B cell (primary cell): ENCODE results near the gene TBX2. TPM values are rescaled to one million over a fixed set of nuclear protein-coding genes. Genes with fewer than 3 reads are reported as not detected.

ENCODE experiments used
- ATAC-seq: fragments of 200-7000 bp; cut with Tn5 transposase; one replicate; pipeline ENCODE4 v1.10.0; 2021; ENCODE audit warnings: low read depth, mild to moderate bottlenecking, moderate number of reproducible peaks, moderate library complexity
- CTCF ChIA-PET: fragments of 350-600 bp; sonication (Branson Sonifier 250); formaldehyde crosslinking; loops from one replicate; lab custom pipeline; 2021; ENCODE audit warnings: antibody characterized with exemption, inconsistent platforms; lab: Charles Lee
- POLR2A ChIA-PET: fragments of 350-600 bp; sonication (Branson Sonifier 250); formaldehyde crosslinking; loops from one replicate; lab custom pipeline; 2021; ENCODE audit warnings: antibody characterized with exemption; lab: Charles Lee
- DNase-seq: peaks from one replicate; pipeline ENCODE4 v3.0.0; 2013
- H2AFZ ChIP-seq: 2 replicates; pipeline ENCODE4 v1.6.1; 2012; ENCODE audit warnings: mild to moderate bottlenecking, low read depth, low read length; ENCODE audit not compliant: insufficient read depth, poor library complexity, severe bottlenecking
- H3K27ac ChIP-seq, 2 donors: 1 replicate in 1 of 2; 2 replicates in 1 of 2; pipeline ENCODE4 v1.5.1; 2012 to 2013; ENCODE audit warnings: low read length in 2 of 2, mild to moderate bottlenecking in 2 of 2, moderate library complexity in 1 of 2
- H3K27me3 ChIP-seq, 4 experiments: fragments of 200-600 bp in 1 of 4; sonication (generic) in 1 of 4; replicated peaks in 1 of 4; 1 replicate in 2 of 4; 2 replicates in 2 of 4; pipeline versions ENCODE4 v1.6.1 to v1.7.0; 2013 to 2016; ENCODE audit warnings: low read length in 3 of 4, mild to moderate bottlenecking in 2 of 4, mixed read lengths in 1 of 4, moderate library complexity in 1 of 4; ENCODE audit not compliant: insufficient read depth in 4 of 4, control insufficient read depth in 3 of 4; ENCODE audit errors: control extremely low read depth in 1 of 4
- H3K36me3 ChIP-seq, 2 experiments: replicated peaks in 1 of 2; 1 replicate in 1 of 2; 2 replicates in 1 of 2; pipeline versions ENCODE4 v1.6.1 to v1.7.1; 2013; ENCODE audit warnings: low read length in 1 of 2; ENCODE audit not compliant: insufficient read depth in 2 of 2, control insufficient read depth in 1 of 2; ENCODE audit errors: control extremely low read depth in 1 of 2, extremely low read depth in 1 of 2
- H3K4me1 ChIP-seq, 2 donors: fragments of 200-600 bp in 1 of 2; sonication (generic) in 1 of 2; 1 replicate in 1 of 2; 2 replicates in 1 of 2; pipeline versions ENCODE4 v1.5.1 to v1.6.1; 2013 to 2017; ENCODE audit warnings: low read length in 2 of 2; ENCODE audit not compliant: control insufficient read depth in 2 of 2, insufficient read depth in 2 of 2
- H3K4me2 ChIP-seq: replicated peaks from 2 replicates; pipeline ENCODE3; 2012; ENCODE audit warnings: mild to moderate bottlenecking, low read depth, low read length; ENCODE audit not compliant: poor library complexity, severe bottlenecking
- H3K4me3 ChIP-seq, 5 experiments: fragments of 200-600 bp in 1 of 5; sonication (generic) in 1 of 5; 1 replicate in 3 of 5; 2 replicates in 2 of 5; pipeline versions ENCODE4 v1.5.1 to v1.7.0; 2011 to 2016; ENCODE audit warnings: low read length in 4 of 5, mild to moderate bottlenecking in 4 of 5, low read depth in 2 of 5, control low read depth in 1 of 5, moderate library complexity in 1 of 5; ENCODE audit not compliant: insufficient read depth in 1 of 5; ENCODE audit errors: control extremely low read depth in 1 of 5, extremely low read depth in 1 of 5
- H3K79me2 ChIP-seq: fragments of 200-600 bp; sonication (generic); one replicate; pipeline ENCODE4 v1.6.0; 2016; ENCODE audit warnings: low read length; ENCODE audit not compliant: control insufficient read depth, insufficient read depth
- H3K9ac ChIP-seq: fragments of 200-600 bp; sonication (generic); 2 replicates; pipeline ENCODE4 v1.6.1; 2017; ENCODE audit warnings: mild to moderate bottlenecking, low read length, moderate library complexity
- H3K9me3 ChIP-seq, 3 donors: one replicate each; pipeline versions ENCODE4 v1.6.1 to v1.7.1; 2013; ENCODE audit warnings: low read length in 2 of 3; ENCODE audit not compliant: control insufficient read depth in 2 of 3, insufficient read depth in 1 of 3; ENCODE audit errors: control extremely low read depth in 1 of 3
- H4K20me1 ChIP-seq: 2 replicates; pipeline ENCODE4 v1.6.0; 2012; ENCODE audit warnings: mild to moderate bottlenecking, low read length; ENCODE audit not compliant: insufficient read depth, control insufficient read depth, poor library complexity, severe bottlenecking
- H3K27ac Mint-ChIP-seq: one replicate; pipeline ENCODE4 v1.8.0; 2021; ENCODE audit warnings: mixed read lengths
- H3K27me3 Mint-ChIP-seq: one replicate; pipeline ENCODE4 v1.8.0; 2021; ENCODE audit warnings: mixed read lengths
- H3K4me1 Mint-ChIP-seq: one replicate; pipeline ENCODE4 v1.8.0; 2021; ENCODE audit warnings: mixed read lengths
- H3K4me3 Mint-ChIP-seq: one replicate; pipeline ENCODE4 v1.8.0; 2021; ENCODE audit warnings: mixed read lengths
- H3K9me3 Mint-ChIP-seq: one replicate; pipeline ENCODE4 v1.8.0; 2022; ENCODE audit warnings: mixed read lengths; ENCODE audit not compliant: insufficient read depth
- EZH2 ChIP-seq: IDR thresholded peaks from 2 replicates; pipeline ENCODE4 v1.6.1; 2012; ENCODE audit warnings: borderline replicate concordance, low read depth, mild to moderate bottlenecking, moderate library complexity, low read length; ENCODE audit not compliant: insufficient read depth, poor library complexity, severe bottlenecking
- WGBS: methylation state at CpG from one replicate; pipeline ENCODE4 v1.1.5; 2013; ENCODE audit warnings: missing lambda C conversion rate; ENCODE audit not compliant: insufficient coverage; 5-methylcytosine and 5-hydroxymethylcytosine counted together
- intact Hi-C: fragments of 100-400 bp; cut with micrococcal nuclease; formaldehyde crosslinking; loops from one replicate; pipeline ENCODE4 v1.10.0; 2022
- polyA plus RNA-seq: library from polyadenylated mRNA; depleted of rRNA; stranded (reverse); fragments of >200 nt; gene quantifications from 2 replicates; pipeline ENCODE4 v1.2.3, GENCODE V29; 2012
- total RNA-seq, 2 donors: library from RNA; stranded (reverse); fragments of 120-200 nt in 1 of 2; gene quantifications; 1 replicate in 1 of 2; 2 replicates in 1 of 2; pipeline versions ENCODE4 v1.2.3 to v1.2.4, GENCODE V29; 2013 to 2022
- TF ChIP-seq, protein P1 (sequence below): fragments of 200-600 bp; IDR thresholded peaks from one replicate; pipeline ENCODE4 v1.8.0; 2022; ENCODE audit warnings: antibody characterized with exemption, mild to moderate bottlenecking

The TBX2 gene
- total and polyA plus RNA-seq, 2 donors (not counting 1 experiment from before 2014, with no cell fraction given) = not detected

DNA sequence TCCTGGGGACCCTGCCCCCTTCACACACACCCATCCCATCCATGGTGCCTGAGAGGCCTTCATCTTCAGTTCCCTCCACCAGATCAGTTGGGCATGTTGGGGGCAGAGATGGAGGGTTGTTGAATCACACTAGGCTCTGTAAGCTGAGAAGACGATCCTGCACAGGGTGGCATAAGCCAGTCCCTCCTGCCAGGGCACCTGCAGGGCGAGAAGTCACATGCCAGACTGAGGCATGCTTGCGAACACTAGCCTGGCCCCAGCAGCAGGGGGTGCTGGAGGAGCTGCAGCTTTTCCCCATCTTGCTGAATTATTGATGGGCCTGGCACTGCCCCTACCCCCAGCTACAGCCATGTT lies 6.1 kb upstream of the TBX2 start:
- Histone ChIP-seq H3K4me1 (peaks cover 23 to 31% of the 10 kb centered on the region in 2 donors), H2AFZ (no peak overlapping the region), H3K4me2 (no peak overlapping the region), H3K79me2 (no peaks in the 10 kb centered on the region), H3K4me3 (no peak overlapping the region), H3K27ac (no peak overlapping the region), H3K36me3 (no peaks in the 10 kb centered on the region), H3K9me3 (peaks cover 0 to 26% (median 0%) of the 10 kb centered on the region in 3 donors), H3K9ac (no peak overlapping the region), H4K20me1 (no peaks in the 10 kb centered on the region), H3K27me3 (peaks cover 0 to 55% (median 16%) of the 10 kb centered on the region in 4 experiments)
- Mint-ChIP-seq H3K4me3 (no peak overlapping the region), H3K9me3 (no peaks in the 10 kb centered on the region), H3K27me3 (peaks cover 34% of the 10 kb centered on the region), H3K27ac (no peak overlapping the region), H3K4me1 (peaks cover 17% of the 10 kb centered on the region)
- ChIA-PET POLR2A (no interaction called here), CTCF (no interaction called here)
- 85% methylated on average over 3 of the region's 3 CpGs for whole genome bisulfite sequencing
- TF ChIP-seq, protein P1, sequence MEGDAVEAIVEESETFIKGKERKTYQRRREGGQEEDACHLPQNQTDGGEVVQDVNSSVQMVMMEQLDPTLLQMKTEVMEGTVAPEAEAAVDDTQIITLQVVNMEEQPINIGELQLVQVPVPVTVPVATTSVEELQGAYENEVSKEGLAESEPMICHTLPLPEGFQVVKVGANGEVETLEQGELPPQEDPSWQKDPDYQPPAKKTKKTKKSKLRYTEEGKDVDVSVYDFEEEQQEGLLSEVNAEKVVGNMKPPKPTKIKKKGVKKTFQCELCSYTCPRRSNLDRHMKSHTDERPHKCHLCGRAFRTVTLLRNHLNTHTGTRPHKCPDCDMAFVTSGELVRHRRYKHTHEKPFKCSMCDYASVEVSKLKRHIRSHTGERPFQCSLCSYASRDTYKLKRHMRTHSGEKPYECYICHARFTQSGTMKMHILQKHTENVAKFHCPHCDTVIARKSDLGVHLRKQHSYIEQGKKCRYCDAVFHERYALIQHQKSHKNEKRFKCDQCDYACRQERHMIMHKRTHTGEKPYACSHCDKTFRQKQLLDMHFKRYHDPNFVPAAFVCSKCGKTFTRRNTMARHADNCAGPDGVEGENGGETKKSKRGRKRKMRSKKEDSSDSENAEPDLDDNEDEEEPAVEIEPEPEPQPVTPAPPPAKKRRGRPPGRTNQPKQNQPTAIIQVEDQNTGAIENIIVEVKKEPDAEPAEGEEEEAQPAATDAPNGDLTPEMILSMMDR = peak; percentile 13
- TF ChIP-seq EZH2 = no peak
- DNase-seq (no peak), ATAC-seq (no peak)
- intact Hi-C loops = no loop called here

DNA sequence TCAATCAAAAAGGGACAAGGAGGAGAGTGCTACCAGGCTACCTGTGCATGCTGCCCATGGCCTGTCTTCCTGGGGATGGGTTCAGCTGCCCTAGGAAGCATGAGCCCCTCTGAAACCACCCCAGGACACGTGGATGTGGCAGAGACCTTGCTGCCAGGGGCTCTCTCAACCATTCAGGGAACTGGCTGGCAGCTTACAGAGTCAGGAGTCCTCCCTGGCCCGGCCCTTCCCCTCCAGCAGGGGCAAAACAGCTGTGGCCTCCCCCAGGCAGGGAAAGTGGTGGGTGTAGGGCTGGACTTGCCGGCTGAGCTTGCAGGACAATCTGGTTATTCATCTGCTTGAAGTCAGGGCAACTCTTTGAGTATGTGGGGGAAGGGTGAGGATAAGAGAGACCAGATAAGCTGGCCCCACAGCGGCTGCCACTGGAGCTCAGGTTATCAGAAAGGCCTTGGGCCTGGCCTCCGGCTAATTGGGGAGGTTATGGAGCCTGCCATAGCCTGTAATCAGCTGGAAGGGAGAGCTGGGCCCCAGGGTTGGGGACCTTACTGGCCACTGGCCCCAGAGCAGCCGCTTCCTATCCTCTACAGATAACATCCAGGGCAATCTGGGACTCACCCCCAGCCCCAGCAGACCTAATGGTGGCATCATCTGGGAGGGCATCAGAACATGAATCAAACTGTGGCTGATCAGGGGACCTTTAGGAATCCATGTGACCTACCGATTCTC lies 5.6 kb upstream of the TBX2 start:
- H3K27me3 ChIP-seq = peaks cover 0 to 56% (median 20%) of the 10 kb centered on the region in 4 experiments
- no peak overlapping the region for H3K27ac Mint-ChIP-seq
- ATAC-seq = no peak
- H4K20me1 ChIP-seq = no peaks in the 10 kb centered on the region
- DNase-seq = no peak
- H3K27me3 Mint-ChIP-seq = peaks cover 36% of the 10 kb centered on the region
- no peak overlapping the region for H2AFZ ChIP-seq
- peaks cover 28 to 36% of the 10 kb centered on the region in 2 donors for H3K4me1 ChIP-seq
- ChIA-PET POLR2A (no interaction called here), CTCF (interaction anchor here (1.3 kb wide), 1 partner anchor 674 kb away, joined by 6 read pairs; no protein-coding TSS in a partner anchor)
- peaks cover 19% of the 10 kb centered on the region for H3K4me1 Mint-ChIP-seq
- no peak overlapping the region for H3K4me2 ChIP-seq
- no peaks in the 10 kb centered on the region for H3K79me2 ChIP-seq
- H3K36me3 ChIP-seq = no peaks in the 10 kb centered on the region
- peaks cover 0 to 30% (median 0%) of the 10 kb centered on the region in 3 donors for H3K9me3 ChIP-seq
- H3K27ac ChIP-seq = no peak overlapping the region
- TF ChIP-seq, protein P1 = peak; percentile 2
- TF ChIP-seq EZH2 = no peak
- H3K4me3 ChIP-seq = no peak overlapping the region
- H3K4me3 Mint-ChIP-seq = no peak overlapping the region
- intact Hi-C loops = no loop called here
- 89% methylated on average over 7 of the region's 7 CpGs for WGBS
- no peak overlapping the region for H3K9ac ChIP-seq
- no peaks in the 10 kb centered on the region for H3K9me3 Mint-ChIP-seq
